Stimulated activated CD4-positive, alpha-beta T cell treated with anti-CD3 and anti-CD28 coated beads, Interleukin-4, amount 100 ng/mL, for 48 hours (primary cell): ENCODE measurements around the gene TRUB2.

Source experiments
- DNase-seq, 2 donors: peaks; one replicate each; pipeline ENCODE4 v3.0.0-alpha.2; 2020; ENCODE audit warnings: low read depth in 2 of 2

The TRUB2 gene

DNA sequence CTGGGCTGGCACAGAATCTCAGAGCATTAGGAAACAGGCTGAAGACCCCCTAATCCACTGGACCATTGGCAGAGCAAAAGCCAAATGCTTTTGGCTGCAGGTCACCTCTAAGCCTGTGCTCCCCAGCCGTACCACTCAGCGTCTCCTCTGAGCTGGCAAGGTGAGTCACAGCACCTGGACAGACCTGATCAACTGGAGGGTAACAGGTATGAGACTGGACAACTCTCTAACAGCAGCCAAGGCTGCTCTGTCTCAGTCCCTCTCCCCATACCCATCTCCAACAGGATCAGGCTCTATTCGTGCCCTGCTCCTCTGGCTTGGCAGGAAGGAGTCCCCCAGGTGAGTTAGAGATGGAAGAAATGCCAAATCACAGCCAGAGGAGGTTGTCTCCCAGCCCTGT is 51.1 kb downstream of the TRUB2 start:
- no peak for DNase-seq

DNA sequence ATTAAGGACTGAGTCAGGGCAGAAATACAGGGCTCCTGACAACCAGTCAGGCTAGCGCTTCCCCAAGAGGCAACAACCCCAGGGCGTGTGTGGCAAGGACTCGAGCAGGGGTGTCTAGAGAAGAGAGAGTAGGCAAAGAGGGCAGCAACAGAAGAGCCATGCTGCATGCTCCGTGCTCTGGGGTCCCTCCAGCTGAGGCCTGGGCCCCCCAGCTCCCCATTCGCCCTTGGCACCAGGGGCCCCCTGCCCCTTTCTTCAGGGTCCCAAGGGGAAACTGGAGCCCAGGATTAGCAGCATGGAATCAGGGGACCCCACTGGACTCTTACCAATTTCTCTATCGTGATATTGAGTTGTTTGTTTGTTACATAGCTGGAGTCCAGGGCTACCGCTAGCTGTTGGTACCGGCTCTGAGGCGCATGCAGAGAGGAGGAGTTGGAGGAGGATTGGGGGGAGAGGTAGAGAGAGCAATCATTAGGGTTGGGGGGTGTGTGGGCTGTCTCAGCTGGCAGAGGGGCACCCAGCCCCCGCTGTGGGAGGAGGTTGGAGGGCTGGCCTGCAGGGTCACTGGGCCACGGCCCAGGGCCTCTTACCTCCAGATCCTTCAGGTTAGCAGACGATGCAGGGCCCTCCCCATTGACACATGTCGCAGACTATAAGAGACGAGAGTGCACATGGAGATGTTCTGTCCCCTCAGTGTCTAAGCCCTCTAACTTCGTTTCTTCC is 55.2 kb downstream of the TRUB2 start:
- no peak for DNase-seq

DNA sequence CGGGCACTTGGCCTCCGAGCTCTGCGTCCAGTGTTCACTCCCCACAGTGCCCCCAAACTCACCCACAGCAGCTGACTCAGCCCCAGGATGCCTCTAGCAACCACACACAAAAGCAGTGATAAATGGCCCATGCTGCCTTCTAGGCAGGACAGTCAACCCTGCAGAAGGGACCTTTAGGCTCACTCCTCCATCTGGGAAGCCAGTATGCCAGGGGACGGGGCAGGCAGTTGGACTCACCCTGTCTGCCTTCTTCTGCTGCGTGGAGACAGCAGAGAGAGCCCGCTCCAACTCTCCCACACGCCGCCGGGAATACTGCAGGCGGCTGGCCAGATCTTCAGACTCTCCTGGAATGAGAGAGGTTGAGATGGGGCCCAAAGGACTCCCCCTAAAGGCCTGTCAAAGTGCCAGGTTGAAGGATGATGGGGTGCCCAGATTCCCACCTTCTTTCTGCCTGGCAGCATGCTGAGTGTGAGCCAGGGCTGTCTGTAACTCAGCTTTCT is 56.8 kb downstream of the TRUB2 start:
- DNase-seq: no peak

DNA sequence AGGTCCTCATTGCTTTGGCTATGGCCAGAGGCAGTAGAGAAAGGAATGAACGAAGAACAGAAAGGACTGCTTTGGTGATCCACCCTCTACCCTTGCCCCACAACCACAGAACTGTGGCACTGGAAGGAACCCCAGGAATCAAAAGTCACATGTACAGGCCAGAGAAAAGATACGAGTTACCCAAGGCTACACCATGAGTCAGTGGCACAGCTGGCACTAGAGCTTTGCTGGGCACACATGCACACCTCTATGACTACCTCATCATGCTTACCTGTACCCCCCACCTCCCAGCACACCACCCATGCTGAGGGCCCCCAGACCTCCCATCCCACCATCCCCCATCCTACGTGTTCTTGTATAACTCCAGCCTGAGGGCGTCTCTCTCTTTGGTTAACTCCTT is 59.6 kb downstream of the TRUB2 start:
- DNase-seq: no peak

DNA sequence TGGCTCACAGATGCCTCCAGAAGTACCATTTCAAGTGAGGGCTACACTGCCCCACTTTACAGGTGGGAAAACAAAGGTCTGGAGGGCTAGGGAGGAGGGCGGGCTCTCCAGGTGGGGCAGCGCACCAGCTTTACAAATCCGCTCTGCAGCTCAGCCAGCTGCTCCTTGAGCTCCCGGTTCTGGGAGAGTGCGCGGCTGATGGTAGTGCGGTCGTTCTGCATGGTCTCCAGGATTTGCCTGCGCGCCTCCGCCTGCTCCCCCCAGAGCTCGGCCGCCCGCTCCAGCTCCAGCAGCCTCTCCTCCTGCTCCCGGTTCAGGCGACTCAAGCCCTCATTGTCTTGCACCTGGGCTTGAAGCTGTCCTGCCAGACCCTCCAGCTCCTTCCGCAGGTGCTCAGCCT is 61.9 kb downstream of the TRUB2 start:
- DNase-seq: no peak

DNA sequence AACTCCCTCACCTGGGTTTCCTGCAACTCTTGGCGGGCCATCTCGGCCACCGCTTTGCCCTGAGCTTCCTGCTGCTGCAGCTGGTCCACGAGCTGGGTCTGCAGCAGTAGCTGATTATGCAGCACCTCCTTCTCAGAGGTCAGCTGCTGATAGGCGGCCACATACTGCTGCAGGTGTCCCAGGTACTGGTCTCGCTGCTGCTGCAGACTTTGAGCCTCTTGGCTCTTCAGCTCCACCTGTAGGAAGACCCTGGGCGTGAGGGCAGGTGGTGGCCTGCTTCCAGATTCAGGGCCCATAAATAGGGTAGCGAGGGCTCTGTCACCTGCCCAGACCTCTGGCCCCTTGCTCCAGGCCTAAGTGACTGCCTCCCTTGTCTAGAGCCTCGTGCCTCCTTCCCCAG is 63.1 kb downstream of the TRUB2 start:
- no peak for DNase-seq

DNA sequence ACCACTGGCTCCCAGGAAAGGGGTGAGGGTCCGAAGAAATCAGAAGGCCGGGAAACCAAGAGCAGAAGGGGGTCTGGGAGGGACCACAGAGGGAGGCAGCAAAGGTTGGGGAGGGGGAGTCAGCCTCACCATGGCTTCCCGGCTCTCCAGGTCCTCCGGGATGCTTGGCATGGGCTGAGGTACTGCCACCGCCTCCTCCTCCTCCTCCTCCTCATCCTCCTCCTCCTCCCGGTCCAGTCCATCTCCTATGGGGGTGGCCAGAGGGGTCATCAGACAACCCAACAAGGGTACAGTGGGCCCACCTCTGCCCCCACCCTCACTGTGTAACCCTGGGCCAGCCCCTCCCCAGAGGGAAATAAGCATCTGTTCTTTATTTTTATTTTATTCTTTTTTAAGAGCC is 63.9 kb downstream of the TRUB2 start:
- DNase-seq: no peak

DNA sequence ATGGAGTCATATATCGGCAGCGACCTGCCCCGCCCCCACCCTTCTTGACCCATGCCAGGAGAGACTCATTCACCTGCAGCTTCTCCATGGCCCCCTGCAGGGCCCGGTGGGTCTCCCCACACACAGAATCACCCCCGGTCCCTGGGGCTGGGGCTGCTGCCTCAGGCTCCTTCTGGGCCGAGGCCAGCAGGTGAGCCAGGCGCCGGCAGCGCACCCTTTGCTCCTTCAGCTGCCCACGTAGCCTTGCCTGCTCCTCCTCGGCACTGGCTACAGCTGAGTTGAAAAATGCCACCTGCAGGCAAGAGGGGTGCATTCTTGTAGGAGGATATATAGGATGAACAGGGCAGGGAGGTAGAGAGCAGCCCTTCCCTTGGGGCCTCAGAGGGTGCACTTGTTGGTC is 64.3 kb downstream of the TRUB2 start:
- no peak for DNase-seq

DNA sequence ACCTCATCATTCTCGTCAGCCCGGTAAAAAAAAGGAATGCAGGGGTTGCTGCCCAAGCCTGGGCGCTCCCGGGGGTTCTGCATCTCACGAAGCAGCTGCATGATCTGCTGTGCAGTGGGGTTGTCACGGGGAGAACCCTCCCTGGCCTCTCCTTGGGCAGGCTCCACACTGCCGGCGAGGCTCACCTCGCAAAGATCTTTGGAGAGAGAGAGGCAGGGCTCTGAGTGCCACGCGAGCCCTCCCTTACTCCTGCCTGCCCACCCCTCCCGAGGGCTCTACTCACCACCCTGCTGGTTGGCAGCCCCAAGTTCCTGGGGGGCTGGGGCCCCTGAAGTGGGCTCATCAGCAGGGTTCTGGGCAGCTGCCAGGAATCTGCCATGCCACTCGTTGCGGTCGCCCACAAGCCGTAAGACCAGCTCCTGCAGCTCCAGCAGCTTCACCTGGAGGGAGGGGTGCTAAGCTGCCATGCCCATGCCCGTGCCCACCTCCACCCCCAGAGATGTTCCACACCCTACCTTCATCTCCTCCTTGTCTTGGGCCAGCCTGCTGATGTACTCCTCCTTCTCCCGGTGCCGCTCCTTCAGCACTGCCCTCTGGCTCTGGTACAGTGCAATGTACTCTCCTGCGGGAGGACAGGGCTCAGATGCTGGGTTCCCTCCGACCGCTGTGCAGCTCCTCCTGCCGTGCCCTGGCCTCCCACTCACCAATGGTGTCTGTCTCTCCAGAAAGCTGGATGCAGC is 65.0 kb downstream of the TRUB2 start:
- no peak for DNase-seq
